HG03095 (cell line): ENCODE data around the gene RAD23A.
"Not testable (repeated sequence)": the region's sequence is repeated elsewhere in the genome, so short reads cannot be mapped to it uniquely, and the experiment has no call there.

Source experiments
- ATAC-seq: cut with Tn5 transposase; IDR thresholded peaks from one replicate; pipeline ENCODE4 v1.9.1; 2021; ENCODE audit warnings: moderate library complexity; ENCODE audit not compliant: unreplicated experiment

RAD23A gene

DNA sequence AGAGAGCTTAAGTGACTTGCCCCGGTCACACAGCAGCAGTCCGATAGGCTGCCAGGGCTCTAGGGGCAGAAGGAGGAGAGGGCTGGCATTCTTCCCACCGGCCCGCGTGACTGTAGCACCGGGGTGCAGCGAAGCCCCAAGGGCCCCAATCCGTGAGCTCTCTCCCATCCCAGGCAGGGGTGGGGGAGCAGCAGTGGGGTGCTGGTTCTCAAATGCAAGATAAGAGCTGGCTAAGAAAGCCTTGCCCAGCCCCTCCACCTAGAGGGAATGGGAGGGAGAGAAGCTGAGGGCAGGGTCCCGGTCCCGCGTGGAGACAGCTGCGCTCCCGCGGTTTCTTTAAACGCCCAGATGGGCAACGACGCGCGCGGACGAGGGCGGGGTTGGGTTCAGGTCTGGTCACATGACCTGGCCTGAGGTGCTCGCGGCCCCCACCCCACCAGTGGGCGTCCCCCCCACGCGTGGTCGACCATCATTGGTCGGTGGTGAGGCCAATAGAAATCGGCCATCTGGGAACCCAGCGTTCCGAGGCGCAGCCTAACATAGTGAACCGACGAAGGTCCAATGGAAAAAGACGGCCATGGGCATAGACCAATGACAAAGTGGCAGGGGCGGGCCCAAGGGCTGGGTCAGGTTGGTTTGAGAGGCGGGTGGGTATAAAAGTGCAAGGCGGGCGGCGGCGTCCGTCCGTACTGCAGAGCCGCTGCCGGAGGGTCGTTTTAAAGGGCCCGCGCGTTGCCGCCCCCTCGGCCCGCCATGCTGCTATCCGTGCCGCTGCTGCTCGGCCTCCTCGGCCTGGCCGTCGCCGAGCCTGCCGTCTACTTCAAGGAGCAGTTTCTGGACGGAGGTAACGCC lies 7.5 kb upstream of the RAD23A start, which contains the start of gene CALR:
Gene CALR, plus strand, starts transcription at position 683 of the 852 bp plus-strand sequence. Its CDS starts 71 bp downstream, at position 754.
- peak; percentile 77 for ATAC-seq

- ATAC-seq: no peak
Measured at GRCh38 chr19:12938779-12939601, 6.7 kb upstream of the RAD23A start.

- ATAC-seq: no peak
Measured at GRCh38 chr19:12939975-12940423, 5.7 kb upstream of the RAD23A start.

DNA sequence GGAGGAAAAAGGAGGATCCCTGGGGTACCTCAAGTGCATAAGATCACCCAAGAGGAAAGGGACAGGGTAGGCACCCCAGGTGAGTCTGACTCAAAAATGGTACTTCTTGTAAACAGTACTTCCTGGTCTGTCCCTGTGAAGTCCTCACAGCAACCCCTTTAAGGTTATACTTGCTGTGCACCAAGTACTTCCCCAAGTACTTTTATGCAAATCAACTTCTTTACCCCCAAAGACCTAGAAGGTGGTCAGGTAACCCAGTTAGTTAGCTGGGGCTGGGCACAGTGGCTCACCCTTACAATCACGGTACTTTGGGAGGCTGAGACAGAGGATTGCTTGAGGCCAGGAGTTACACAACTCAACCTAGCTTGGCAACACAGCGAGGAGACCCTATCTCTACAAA lies 4.8 kb upstream of the RAD23A start:
- no peak for ATAC-seq

GRCh38 chr19:12943437-12944044 lies 2.1 kb upstream of the RAD23A start:
- ATAC-seq: no peak

GRCh38 chr19:12944104-12944674 lies 1.5 kb upstream of the RAD23A start:
- ATAC-seq: no peak

DNA sequence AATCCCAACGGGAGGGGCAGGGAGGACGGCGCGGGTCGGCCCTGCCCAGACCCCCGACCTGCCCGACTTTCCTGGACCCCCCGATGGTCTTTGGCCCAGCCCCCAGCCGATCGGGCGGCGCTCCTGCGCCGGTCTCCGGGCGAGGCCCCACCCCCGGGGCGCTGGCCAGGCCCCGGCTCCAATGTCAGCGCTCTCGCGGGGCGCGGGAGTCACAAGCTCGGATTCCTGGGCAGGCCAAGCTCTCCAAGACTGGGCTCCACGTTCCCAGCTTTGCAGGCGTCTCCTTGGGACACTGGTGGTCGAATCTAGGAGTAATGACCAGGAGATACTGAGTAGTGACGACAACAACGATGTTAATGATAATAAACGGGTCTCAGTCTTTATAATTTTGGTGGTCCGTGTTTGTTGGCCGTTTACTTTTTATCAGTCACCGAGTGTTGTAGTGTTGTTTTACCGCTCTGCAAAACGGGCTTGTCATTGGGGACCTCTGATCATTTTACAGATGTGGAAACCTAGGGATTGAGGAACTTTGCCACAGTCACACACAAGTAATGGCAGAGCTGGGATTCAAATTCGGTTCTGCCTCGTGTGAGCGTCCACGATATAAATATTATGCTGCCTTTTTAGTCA lies 545 bp downstream of the RAD23A start:
- peak; percentile 23 for ATAC-seq

DNA sequence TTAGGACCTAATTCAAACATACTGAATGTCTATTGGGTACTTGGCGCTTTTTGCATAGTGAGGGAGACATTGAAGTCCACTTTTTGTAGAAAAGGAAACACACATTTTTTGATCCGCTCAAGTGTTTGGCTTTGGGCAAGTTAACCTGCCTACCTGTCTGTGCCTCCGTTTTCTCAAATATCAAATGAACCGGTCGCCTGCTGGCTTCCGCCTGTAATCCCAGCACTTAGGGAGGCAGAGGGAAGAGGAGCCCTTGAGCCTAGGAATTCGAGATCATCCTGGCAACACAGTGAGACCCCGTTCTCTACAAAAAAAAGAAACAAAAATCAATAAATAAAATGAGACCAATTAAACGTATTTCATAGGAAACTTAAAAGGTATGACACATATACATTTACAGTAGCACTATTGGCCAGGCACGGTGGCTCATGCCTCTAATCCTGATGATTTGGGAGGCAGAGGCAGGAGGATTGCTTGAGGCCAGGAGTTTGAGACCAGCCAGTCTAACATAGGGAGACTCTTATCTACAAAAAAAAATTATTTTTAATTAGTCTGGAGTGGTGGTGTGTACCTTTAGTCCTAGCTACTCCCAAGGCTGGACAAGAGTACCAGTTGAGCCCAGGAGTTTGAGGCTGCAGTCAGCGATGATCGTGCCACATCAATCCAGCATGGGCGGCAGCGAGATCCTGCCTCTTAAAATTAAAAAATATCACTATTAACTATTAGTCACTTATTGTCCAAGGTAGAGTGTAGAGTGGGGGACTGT lies 1.3 kb downstream of the RAD23A start:
- no peak for ATAC-seq

DNA sequence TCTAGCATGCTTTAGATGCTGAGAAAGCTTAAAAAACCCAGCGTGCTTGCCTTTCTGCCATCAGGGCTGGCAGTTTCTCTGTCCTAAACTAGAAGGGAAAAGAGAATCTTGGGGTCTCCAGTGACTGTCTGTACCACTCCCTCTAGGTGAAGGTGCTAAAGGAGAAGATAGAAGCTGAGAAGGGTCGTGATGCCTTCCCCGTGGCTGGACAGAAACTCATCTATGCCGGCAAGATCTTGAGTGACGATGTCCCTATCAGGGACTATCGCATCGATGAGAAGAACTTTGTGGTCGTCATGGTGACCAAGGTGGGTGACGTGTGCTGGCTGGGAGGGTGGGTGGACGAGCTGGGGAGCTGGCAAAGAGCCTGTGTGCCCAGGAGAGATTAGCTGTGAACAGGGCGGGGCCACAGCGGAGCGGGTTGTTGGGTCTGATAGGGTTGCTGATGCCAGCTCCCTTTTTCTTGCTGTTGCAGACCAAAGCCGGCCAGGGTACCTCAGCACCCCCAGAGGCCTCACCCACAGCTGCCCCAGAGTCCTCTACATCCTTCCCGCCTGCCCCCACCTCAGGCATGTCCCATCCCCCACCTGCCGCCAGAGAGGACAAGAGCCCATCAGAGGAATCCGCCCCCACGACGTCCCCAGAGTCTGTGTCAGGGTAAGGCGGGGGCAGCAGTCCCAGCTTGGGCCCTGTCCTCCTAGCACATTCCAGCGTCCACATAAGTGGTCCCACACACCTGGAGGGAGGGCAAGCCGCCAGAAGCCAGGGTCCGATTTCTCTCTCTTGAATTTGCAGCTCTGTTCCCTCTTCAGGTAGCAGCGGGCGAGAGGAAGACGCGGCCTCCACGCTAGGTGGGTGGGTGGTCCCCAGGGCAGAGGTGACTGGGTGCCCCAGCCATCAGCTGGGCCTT lies 2.3 kb downstream of the RAD23A start:
- ATAC-seq: no peak

GRCh38 chr19:12948612-12949362 lies 3.1 kb downstream of the RAD23A start:
- no peak for ATAC-seq

DNA sequence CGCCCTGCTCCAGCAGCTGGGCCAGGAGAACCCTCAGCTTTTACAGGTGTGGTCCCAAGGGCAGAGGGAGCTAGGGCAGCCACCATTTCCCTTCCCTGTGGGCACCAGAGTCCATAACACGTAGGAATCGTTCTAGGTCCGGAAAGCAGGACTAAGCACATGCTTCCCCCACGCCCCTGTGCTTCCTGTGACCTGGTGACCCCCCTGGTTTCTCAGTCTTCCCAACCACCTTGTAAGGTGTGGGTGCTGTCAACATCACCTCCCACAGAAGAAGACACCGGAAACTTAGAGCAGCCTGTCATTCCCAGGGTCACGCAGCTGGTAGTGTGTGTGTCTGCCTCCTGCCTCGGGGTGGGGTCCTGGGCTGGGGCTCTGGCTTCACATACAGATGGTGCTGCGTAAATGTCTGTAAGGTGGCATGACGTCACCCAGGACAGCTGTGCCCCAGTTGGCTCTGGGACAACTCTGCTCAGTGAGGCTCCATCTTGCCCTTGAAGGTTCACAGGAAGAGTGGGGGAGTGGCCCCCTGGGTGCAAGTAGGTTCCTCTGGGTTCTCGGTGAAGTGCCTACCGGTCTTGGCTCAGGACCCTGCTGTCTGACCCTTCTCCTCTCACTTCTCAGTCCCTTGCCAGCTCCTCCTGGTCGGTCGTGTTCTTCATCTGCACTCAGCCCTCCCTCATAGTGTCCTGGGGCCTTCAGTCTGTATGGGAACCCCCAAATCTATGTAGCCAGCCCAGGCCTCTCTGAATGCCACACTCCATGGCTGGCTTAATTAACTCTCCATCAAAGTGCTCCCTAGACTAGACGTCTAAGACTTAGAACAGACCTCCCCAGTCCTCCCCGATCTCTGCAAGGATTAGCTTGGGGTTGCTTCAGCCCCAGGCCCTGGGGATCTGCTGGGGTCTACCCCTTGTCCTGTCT lies 4.0 kb downstream of the RAD23A start:
- ATAC-seq: no peak

DNA sequence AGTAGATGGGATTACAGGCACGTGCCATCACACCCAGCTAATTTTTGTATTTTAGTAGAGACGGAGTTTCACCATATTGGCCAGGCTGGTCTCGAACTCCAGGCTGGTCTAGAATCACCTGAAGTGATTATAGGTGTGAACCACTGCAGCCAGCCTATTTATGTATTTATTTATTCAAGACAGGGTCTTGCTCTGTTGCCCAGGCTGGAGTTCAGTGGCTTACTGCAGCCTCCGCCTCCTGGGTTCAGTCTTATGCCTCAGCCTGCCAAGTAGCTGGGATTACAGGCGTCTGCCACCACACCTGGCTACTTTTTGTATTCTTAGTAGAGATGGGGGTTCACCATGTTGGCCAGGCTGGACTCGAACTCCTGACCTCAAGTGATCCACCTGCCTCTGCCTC lies 6.4 kb downstream of the RAD23A start:
- not testable (repeated sequence) for ATAC-seq

- no peak for ATAC-seq
Measured at GRCh38 chr19:12952488-12953137, 7.0 kb downstream of the RAD23A start.

- ATAC-seq: no peak
Measured at GRCh38 chr19:12953138-12953798, 7.6 kb downstream of the RAD23A start.

GRCh38 chr19:12953799-12954611 lies 8.3 kb downstream of the RAD23A start:
- no peak for ATAC-seq
